Suprapubic skin (tissue), 4 donors: ENCODE measurements around the gene UQCRC1. TPM values are rescaled to one million over a fixed set of nuclear protein-coding genes. Genes with fewer than 3 reads are reported as not detected.
A peak's percentile ranks its signal among the peaks of the same experiment; 100 is the strongest.
"Not testable (repeated sequence)": the region's sequence is repeated elsewhere in the genome, so short reads cannot be mapped to it uniquely, and the experiment has no call there.

Experiments used
- DNase-seq, 2 donors: peaks; one replicate each; pipeline ENCODE4 v3.0.0-alpha.2; 2019; ENCODE audit warnings: low spot score in 2 of 2
- H3K27ac ChIP-seq: fragments of 200-600 bp; sonication (generic); one replicate; pipeline ENCODE4 v1.5.1; 2019
- H3K27me3 ChIP-seq: fragments of 200-600 bp; sonication (generic); one replicate; pipeline ENCODE4 v1.5.1; 2019
- H3K36me3 ChIP-seq: fragments of 200-600 bp; sonication (generic); one replicate; pipeline ENCODE4 v1.5.1; 2019
- H3K4me1 ChIP-seq: fragments of 200-600 bp; sonication (generic); one replicate; pipeline ENCODE4 v1.5.1; 2019
- H3K4me3 ChIP-seq: fragments of 200-600 bp; sonication (generic); one replicate; pipeline ENCODE4 v1.5.1; 2019; ENCODE audit warnings: mild to moderate bottlenecking
- H3K9me3 ChIP-seq: fragments of 200-600 bp; sonication (generic); one replicate; pipeline ENCODE4 v1.5.1; 2019
- CTCF ChIP-seq, 2 donors: fragments of 200-600 bp in 1 of 2; fragments of 450-650 bp in 1 of 2; sonication (generic) in 1 of 2; IDR thresholded peaks; one replicate each; pipeline ENCODE4 v1.5.1; 2016 to 2019; ENCODE audit warnings: antibody characterized with exemption in 2 of 2, mild to moderate bottlenecking in 1 of 2, moderate library complexity in 1 of 2
- EP300 ChIP-seq: sonication (generic); formaldehyde crosslinking; IDR thresholded peaks from one replicate; pipeline ENCODE4 v1.6.1; 2017; ENCODE audit warnings: antibody characterized with exemption
- POLR2A ChIP-seq, 2 donors: fragments of 450-650 bp; IDR thresholded peaks; one replicate each; pipeline ENCODE4 v1.6.1; 2017; ENCODE audit warnings: antibody characterized with exemption in 2 of 2, mild to moderate bottlenecking in 2 of 2, moderate library complexity in 2 of 2
- POLR2AphosphoS5 ChIP-seq, 3 donors: sonication (generic); formaldehyde crosslinking; IDR thresholded peaks; one replicate each; pipeline ENCODE4 v1.6.1; 2017; ENCODE audit warnings: antibody characterized with exemption in 3 of 3
- whole genome bisulfite sequencing: methylation state at CpG from one replicate; pipeline ENCODE4 v1.1.5; 2018; 5-methylcytosine and 5-hydroxymethylcytosine counted together
- total RNA-seq, 4 donors: library from RNA; depleted of rRNA; stranded (reverse); fragments of >200 nt; gene quantifications; one replicate each; pipeline ENCODE4 v1.1.0, GENCODE V29; 2016

UQCRC1 gene
- total RNA-seq, 4 donors from 2014 or later: 294 to 337 (median 319) TPM

- Histone ChIP-seq H3K27me3 (no peaks in the 10 kb centered on the region), H3K9me3 (no peaks in the 10 kb centered on the region), H3K4me1 (peaks cover 31% of the 10 kb centered on the region), H3K27ac (no peak overlapping the region), H3K4me3 (no peak overlapping the region), H3K36me3 (no peaks in the 10 kb centered on the region)
- WGBS: 88% methylated on average over 14 of the region's 14 CpGs
- TF ChIP-seq CTCF (IDR thresholded peaks at IDR 0.05) (no peak), POLR2AphosphoS5 (IDR thresholded peaks at IDR 0.05) (no peak), POLR2A (IDR thresholded peaks at IDR 0.05) (no peak), EP300 (no peak)
- no peak for DNase-seq
Observed at GRCh38 chr3:48553886-48554845, 55.3 kb downstream of the UQCRC1 start.

GRCh38 chr3:48553361-48553760 is 56.1 kb downstream of the UQCRC1 start:
- WGBS: 87% methylated on average over 5 of the region's 5 CpGs
- DNase-seq: no peak
- Histone ChIP-seq H3K9me3 (no peaks in the 10 kb centered on the region), H3K27me3 (no peaks in the 10 kb centered on the region), H3K4me1 (peaks cover 31% of the 10 kb centered on the region), H3K36me3 (no peaks in the 10 kb centered on the region), H3K4me3 (no peak overlapping the region), H3K27ac (no peak overlapping the region)
- TF ChIP-seq CTCF (IDR thresholded peaks at IDR 0.05): no peak
- TF ChIP-seq POLR2A (IDR thresholded peaks at IDR 0.05): no peak
- no peak for TF ChIP-seq POLR2AphosphoS5 (IDR thresholded peaks at IDR 0.05)
- TF ChIP-seq EP300: no peak

DNA sequence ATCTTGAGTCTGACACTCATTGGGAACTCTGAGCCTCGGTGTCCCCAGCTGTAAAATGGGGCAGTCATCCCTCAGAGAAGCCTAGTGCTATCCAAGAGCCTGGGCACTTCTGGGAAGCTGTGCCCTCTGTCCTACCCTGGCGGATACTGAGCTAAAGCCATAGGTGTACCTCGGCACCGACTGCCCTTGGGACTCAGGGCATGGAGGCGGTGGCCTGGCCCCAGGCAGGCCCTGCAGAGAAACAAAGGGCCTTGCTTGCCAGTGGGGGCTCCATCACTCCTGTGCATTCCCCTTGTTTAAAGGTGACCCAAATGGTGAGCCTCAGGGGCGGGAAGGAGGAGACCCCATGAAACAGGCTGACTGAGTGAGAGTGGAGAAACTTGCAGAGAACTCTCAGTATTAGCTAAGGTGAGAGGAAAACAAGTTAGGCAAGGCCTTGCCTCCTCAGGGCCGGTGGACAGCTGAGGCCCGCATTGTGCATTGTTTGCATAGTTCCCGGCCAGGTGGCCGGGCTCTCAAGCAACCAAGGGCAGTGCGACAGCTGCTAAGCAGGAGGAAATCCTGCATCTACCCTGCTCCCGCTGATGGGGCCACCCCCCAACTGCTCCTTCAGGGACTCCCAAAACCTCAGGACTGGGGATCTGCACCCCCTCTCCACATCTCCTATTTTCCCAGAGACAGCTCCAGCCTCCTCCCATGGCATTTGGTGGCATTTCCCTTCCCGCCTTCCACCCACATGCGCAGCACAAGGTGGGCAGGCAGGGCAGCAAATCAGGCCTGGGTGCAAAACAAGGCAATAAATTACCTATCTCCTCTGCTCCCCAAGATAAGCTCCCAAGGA is 57.1 kb downstream of the UQCRC1 start:
- Histone ChIP-seq H3K27ac (no peak overlapping the region), H3K4me3 (no peak overlapping the region), H3K36me3 (peaks cover 2% of the 10 kb centered on the region), H3K9me3 (no peaks in the 10 kb centered on the region), H3K4me1 (peaks cover 20% of the 10 kb centered on the region), H3K27me3 (no peaks in the 10 kb centered on the region)
- TF ChIP-seq CTCF (IDR thresholded peaks at IDR 0.05) (no peak), EP300 (no peak), POLR2AphosphoS5 (IDR thresholded peaks at IDR 0.05) (no peak), POLR2A (IDR thresholded peaks at IDR 0.05) (no peak)
- 86% methylated on average over 11 of the region's 14 CpGs for WGBS
- peak in 1 of 2 donors; percentile 54 for DNase-seq

DNA sequence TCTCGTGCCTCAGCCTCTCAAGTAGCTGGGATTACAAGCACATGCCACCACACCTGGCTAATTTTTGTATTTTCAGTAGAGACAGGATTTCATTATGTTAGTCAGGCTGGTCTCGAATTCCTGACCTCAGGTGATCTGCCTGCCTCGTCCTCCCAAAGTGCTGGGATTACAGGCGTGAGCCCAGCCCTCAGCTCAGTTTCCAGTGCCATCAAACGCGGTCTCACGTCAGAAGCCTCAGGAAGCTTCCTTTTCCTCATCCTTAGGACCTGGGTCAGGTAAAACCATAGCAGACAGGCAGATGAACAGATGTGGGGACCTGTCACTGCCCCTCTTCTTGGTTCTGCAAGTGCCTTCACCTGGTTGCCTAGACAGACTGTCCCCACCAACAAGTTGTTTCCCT is 57.8 kb downstream of the UQCRC1 start:
- H3K27me3 ChIP-seq, DNase-seq, H3K36me3 ChIP-seq, H3K4me3 ChIP-seq, H3K27ac ChIP-seq, H3K9me3 ChIP-seq: not testable (repeated sequence)
- WGBS: 87% methylated on average over 7 of the region's 7 CpGs
- H3K4me1 ChIP-seq: peaks cover 17% of the 10 kb centered on the region

Other genes starting within 250 kb of the UQCRC1 start
- gene FBXW12, start 237.4 kb downstream of the UQCRC1 start, total RNA-seq: not detected
- gene PLXNB1, start 179.6 kb downstream of the UQCRC1 start, total RNA-seq: 100 to 1,000 TPM; 188 to 384 (median 220) TPM
- gene CCDC51, start 169.5 kb downstream of the UQCRC1 start, total RNA-seq: 10 to 100 TPM in 3 of 4 donors, 1 to 10 TPM in 1; 6.4 to 18.7 (median 13.6) TPM
- gene TMA7, start 169.4 kb downstream of the UQCRC1 start, total RNA-seq: 100 to 1,000 TPM; 122 to 281 (median 190) TPM
- 10 to 100 TPM in 2 of 4 donors, 1 to 10 TPM in 2; 8.7 to 12.7 (median 10.2) TPM for gene ATRIP, start 162.9 kb downstream of the UQCRC1 start, total RNA-seq
- gene SHISA5, start 105.5 kb downstream of the UQCRC1 start, total RNA-seq: 10 to 100 TPM; 60.1 to 98.0 (median 87.3) TPM
- gene PFKFB4, start 52.8 kb downstream of the UQCRC1 start, total RNA-seq: 10 to 100 TPM in 1 of 4 donors, 1 to 10 TPM in 3; 3.6 to 12.7 (median 8.3) TPM
- gene UCN2, start 45.9 kb downstream of the UQCRC1 start, total RNA-seq: 10 to 100 TPM; 10.1 to 23.7 (median 18.0) TPM
- 100 to 1,000 TPM; 287 to 596 (median 348) TPM for gene COL7A1, start 14.3 kb downstream of the UQCRC1 start, total RNA-seq
- gene TMEM89, start 12.1 kb upstream of the UQCRC1 start, total RNA-seq: not detected
- gene SLC26A6, start 25.8 kb upstream of the UQCRC1 start, total RNA-seq: 10 to 100 TPM; 14.0 to 29.4 (median 24.1) TPM
- 1 to 10 TPM; 1.6 to 3.2 (median 2.0) TPM for gene CELSR3, start 53.2 kb upstream of the UQCRC1 start, total RNA-seq
- gene NCKIPSD, start 76.3 kb upstream of the UQCRC1 start, total RNA-seq: 10 to 100 TPM; 34.8 to 59.2 (median 44.9) TPM
- 100 to 1,000 TPM; 169 to 269 (median 246) TPM for gene IP6K2, start 107.6 kb upstream of the UQCRC1 start, total RNA-seq
- 10 to 100 TPM; 24.9 to 34.5 (median 29.5) TPM for gene PRKAR2A, start 238.2 kb upstream of the UQCRC1 start, total RNA-seq